Smooth muscle cell (in vitro differentiated cells): ENCODE results near the gene ATP13A2. TPM values are rescaled to one million over a fixed set of nuclear protein-coding genes. Genes with fewer than 3 reads are reported as not detected.

ENCODE experiments used
- DNase-seq: peaks from one replicate; lab custom pipeline; 2025; ENCODE audit not compliant: unreplicated experiment; lab: John Stamatoyannopoulos, UW
- H2AFZ ChIP-seq: fragments of 200-600 bp; sonication (generic); 2 replicates; pipeline ENCODE4 v1.6.0; 2016; ENCODE audit warnings: antibody characterized with exemption, low read depth, mild to moderate bottlenecking
- H3F3A ChIP-seq: fragments of 200-600 bp; sonication (generic); 2 replicates; pipeline ENCODE4 v1.6.0; 2017; ENCODE audit warnings: antibody characterized with exemption, low read depth
- H3K27ac ChIP-seq: fragments of 200-600 bp; sonication (generic); 2 replicates; pipeline ENCODE4 v1.5.1; 2016; ENCODE audit warnings: low read depth, mild to moderate bottlenecking
- H3K27me3 ChIP-seq: fragments of 200-600 bp; sonication (generic); 2 replicates; pipeline ENCODE4 v1.6.1; 2016; ENCODE audit warnings: low read depth, mild to moderate bottlenecking
- H3K36me3 ChIP-seq: fragments of 200-600 bp; sonication (generic); 2 replicates; pipeline ENCODE4 v1.5.1; 2016; ENCODE audit warnings: low read depth
- H3K4me1 ChIP-seq: fragments of 200-600 bp; sonication (generic); 2 replicates; pipeline ENCODE4 v1.5.1; 2016; ENCODE audit warnings: low read depth
- H3K4me2 ChIP-seq: fragments of 200-600 bp; sonication (generic); 2 replicates; pipeline ENCODE4 v1.6.0; 2016; ENCODE audit warnings: mild to moderate bottlenecking
- H3K4me3 ChIP-seq: fragments of 200-600 bp; sonication (generic); 2 replicates; pipeline ENCODE4 v1.5.1; 2016; ENCODE audit warnings: mild to moderate bottlenecking
- H3K79me2 ChIP-seq: fragments of 200-600 bp; sonication (generic); 2 replicates; pipeline ENCODE4 v1.6.0; 2016; ENCODE audit warnings: low read depth, mild to moderate bottlenecking
- H3K9ac ChIP-seq: fragments of 200-600 bp; sonication (generic); 2 replicates; pipeline ENCODE4 v1.6.0; 2016; ENCODE audit warnings: low read depth
- H3K9me3 ChIP-seq: fragments of 200-600 bp; sonication (generic); replicated peaks from 2 replicates; pipeline ENCODE4 v1.5.1; 2016; ENCODE audit warnings: low read depth
- H4K20me1 ChIP-seq: fragments of 200-600 bp; sonication (generic); 2 replicates; pipeline ENCODE4 v1.6.0; 2016; ENCODE audit warnings: low read depth
- CTCF ChIP-seq: fragments of 200-600 bp; sonication (generic); IDR thresholded peaks from 2 replicates; pipeline ENCODE4 v1.5.1; 2017; ENCODE audit warnings: borderline replicate concordance, mild to moderate bottlenecking, antibody characterized with exemption; ENCODE audit not compliant: insufficient read depth, poor library complexity, severe bottlenecking
- WGBS: methylation state at CpG from one replicate; pipeline ENCODE4 v1.1.7; 2016; ENCODE audit warnings: low lambda C conversion rate; 5-methylcytosine and 5-hydroxymethylcytosine counted together
- polyA plus RNA-seq: library from polyadenylated mRNA; unstranded; fragments of >200 nt; fragmentation: Nextera tagmentation; extraction: Ambion mirVana; gene quantifications from 2 replicates; pipeline ENCODE4 v1.2.1, GENCODE V29; 2016
- total RNA-seq: library from RNA; depleted of rRNA; stranded (reverse); fragments of >200 nt; gene quantifications from 2 replicates; pipeline ENCODE4 v1.2.3, GENCODE V29; 2014

Gene ATP13A2
- total and polyA plus RNA-seq, 2 experiments from 2014 or later: 27.7 to 42.3 TPM

GRCh38 chr1:17032741-17033140, 21.0 kb upstream of the ATP13A2 start:
- no peaks in the 10 kb centered on the region for H3K4me1 ChIP-seq
- H3K79me2 ChIP-seq: peaks cover 7% of the 10 kb centered on the region
- no peaks in the 10 kb centered on the region for H3F3A ChIP-seq
- no peak overlapping the region for H3K4me2 ChIP-seq
- peaks cover 46% of the 10 kb centered on the region for H4K20me1 ChIP-seq
- TF ChIP-seq CTCF: no peak
- no peaks in the 10 kb centered on the region for H3K9me3 ChIP-seq
- no peak for DNase-seq
- no peak overlapping the region for H3K9ac ChIP-seq
- H3K36me3 ChIP-seq: no peaks in the 10 kb centered on the region
- no peak overlapping the region for H2AFZ ChIP-seq
- no peaks in the 10 kb centered on the region for H3K27me3 ChIP-seq
- no peak overlapping the region for H3K27ac ChIP-seq
- 98% methylated on average over 3 of the region's 3 CpGs for WGBS
- H3K4me3 ChIP-seq: no peak overlapping the region

DNA sequence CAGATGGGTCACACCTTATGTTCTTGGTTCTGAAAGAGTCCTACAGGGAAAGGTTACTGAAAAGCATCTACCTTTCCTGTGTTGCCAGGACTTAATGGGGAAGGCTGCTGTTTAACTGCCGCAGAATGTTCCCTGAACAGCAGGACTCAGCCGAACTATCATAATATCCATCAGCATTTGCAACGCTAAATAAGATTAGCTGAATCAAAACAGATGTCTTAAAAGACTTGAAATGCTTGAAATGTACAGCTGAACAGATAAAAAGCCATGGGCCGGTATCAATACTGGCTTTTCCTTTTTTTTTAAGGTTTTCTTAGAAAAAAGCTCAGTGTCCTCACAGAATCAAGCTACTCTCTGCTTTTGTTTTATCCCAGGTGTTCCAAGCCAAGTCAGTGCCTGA, 19.7 kb upstream of the ATP13A2 start:
- no peak overlapping the region for H3K4me2 ChIP-seq
- H4K20me1 ChIP-seq: peaks cover 35% of the 10 kb centered on the region
- DNase-seq: no peak
- no peaks in the 10 kb centered on the region for H3K27me3 ChIP-seq
- H3K27ac ChIP-seq: no peak overlapping the region
- no peak for TF ChIP-seq CTCF
- H3K79me2 ChIP-seq: peaks cover 4% of the 10 kb centered on the region
- no peak overlapping the region for H2AFZ ChIP-seq
- H3K9me3 ChIP-seq: no peaks in the 10 kb centered on the region
- WGBS: 93% methylated on average over 4 of the region's 4 CpGs
- no peaks in the 10 kb centered on the region for H3K36me3 ChIP-seq
- no peak overlapping the region for H3K9ac ChIP-seq
- H3K4me1 ChIP-seq: no peaks in the 10 kb centered on the region
- no peaks in the 10 kb centered on the region for H3F3A ChIP-seq
- no peak overlapping the region for H3K4me3 ChIP-seq

DNA sequence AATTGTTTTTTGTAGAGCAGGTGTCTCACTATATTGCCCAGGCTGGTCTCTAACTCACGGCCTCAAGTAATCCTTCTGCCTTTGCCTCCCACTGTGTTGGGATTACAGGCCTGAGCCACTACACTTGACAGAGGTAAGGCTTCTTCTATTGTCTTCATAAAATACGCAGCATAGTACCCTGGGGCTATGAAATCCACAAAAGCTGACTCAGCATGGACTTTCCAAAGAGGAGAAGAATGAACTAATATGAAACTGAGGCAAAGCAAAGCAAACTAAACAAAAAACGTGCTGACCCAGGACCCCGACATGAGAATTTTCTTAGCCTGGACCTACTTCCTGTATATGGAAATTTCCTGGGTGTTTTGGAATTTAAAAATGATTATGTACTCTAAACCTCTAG, 18.5 kb upstream of the ATP13A2 start:
- Histone ChIP-seq H3K4me1 (no peaks in the 10 kb centered on the region), H3K27me3 (no peaks in the 10 kb centered on the region), H3K36me3 (no peaks in the 10 kb centered on the region), H3F3A (no peaks in the 10 kb centered on the region), H3K9me3 (no peaks in the 10 kb centered on the region), H3K27ac (no peak overlapping the region), H3K4me2 (no peak overlapping the region), H2AFZ (no peak overlapping the region), H3K9ac (no peak overlapping the region), H4K20me1 (peaks cover 23% of the 10 kb centered on the region), H3K4me3 (no peak overlapping the region), H3K79me2 (no peaks in the 10 kb centered on the region)
- 88% methylated on average over 4 of the region's 4 CpGs for WGBS
- no peak for DNase-seq
- no peak for TF ChIP-seq CTCF

DNA sequence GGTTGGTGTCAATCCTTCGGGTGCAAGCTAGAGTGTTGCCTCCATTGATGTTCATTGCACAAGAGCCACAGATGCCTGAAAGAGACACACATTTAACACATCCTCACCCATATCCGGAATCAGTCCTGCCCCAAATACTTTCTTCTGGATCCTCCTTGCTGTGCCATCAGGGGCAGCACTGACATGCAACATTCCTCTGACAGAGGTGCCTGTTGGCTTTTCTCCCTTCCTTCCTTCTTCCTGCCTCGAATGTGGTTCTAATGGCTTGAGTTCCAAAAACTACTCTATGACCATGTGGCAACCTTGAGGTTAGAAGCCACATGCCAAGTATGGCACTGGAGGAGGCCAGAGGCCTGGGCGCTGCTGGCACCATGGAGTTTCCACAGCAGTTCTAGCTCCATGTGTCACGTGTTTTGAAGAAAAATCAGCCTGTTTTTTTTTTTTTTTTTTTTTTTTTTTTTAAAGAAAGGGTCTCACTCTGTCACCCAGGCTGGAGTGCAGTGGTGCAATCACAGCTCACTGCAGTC, 17.0 kb upstream of the ATP13A2 start:
- Histone ChIP-seq H3K36me3 (no peaks in the 10 kb centered on the region), H4K20me1 (peaks cover 10% of the 10 kb centered on the region), H2AFZ (no peak overlapping the region), H3K9ac (no peak overlapping the region), H3K27me3 (no peaks in the 10 kb centered on the region), H3K4me1 (no peaks in the 10 kb centered on the region), H3F3A (no peaks in the 10 kb centered on the region), H3K27ac (no peak overlapping the region), H3K4me3 (no peak overlapping the region), H3K9me3 (no peaks in the 10 kb centered on the region), H3K79me2 (no peaks in the 10 kb centered on the region), H3K4me2 (no peak overlapping the region)
- TF ChIP-seq CTCF: no peak
- WGBS: 93% methylated on average over 5 of the region's 5 CpGs
- DNase-seq: no peak
